Mononuclear cell (primary cell): ENCODE results near the gene JOSD2. TPM values are rescaled to one million over a fixed set of nuclear protein-coding genes. Genes with fewer than 3 reads are reported as not detected.
"Not testable (repeated sequence)": the region's sequence is repeated elsewhere in the genome, so short reads cannot be mapped to it uniquely, and the experiment has no call there.

Source experiments
- H3K27me3 ChIP-seq: 2 replicates; pipeline ENCODE4 v1.6.0; 2011; ENCODE audit warnings: low read length, control low read depth; ENCODE audit not compliant: insufficient read depth
- H3K4me1 ChIP-seq: 2 replicates; pipeline ENCODE4 v1.5.1; 2011; ENCODE audit warnings: mild to moderate bottlenecking, low read length, control low read depth; ENCODE audit not compliant: insufficient read depth
- H3K4me3 ChIP-seq: 2 replicates; pipeline ENCODE4 v1.5.1; 2011; ENCODE audit warnings: mild to moderate bottlenecking, low read length, moderate library complexity
- H3K9me3 ChIP-seq: 2 replicates; pipeline ENCODE4 v1.5.1; 2011; ENCODE audit warnings: low read depth, mild to moderate bottlenecking, control low read depth, low read length
- total RNA-seq: library from RNA; depleted of rRNA; stranded (reverse); fragments of >200 nt; gene quantifications from one replicate; pipeline ENCODE4 v1.2.3, GENCODE V29; 2012

JOSD2 gene
- total RNA-seq, 1 donor = 8.4 TPM

- not testable (repeated sequence) for H3K9me3 ChIP-seq, H3K4me1 ChIP-seq, H3K27me3 ChIP-seq, H3K4me3 ChIP-seq
Observed at GRCh38 chr19:50528052-50528451, 17.1 kb upstream of the JOSD2 start.

DNA sequence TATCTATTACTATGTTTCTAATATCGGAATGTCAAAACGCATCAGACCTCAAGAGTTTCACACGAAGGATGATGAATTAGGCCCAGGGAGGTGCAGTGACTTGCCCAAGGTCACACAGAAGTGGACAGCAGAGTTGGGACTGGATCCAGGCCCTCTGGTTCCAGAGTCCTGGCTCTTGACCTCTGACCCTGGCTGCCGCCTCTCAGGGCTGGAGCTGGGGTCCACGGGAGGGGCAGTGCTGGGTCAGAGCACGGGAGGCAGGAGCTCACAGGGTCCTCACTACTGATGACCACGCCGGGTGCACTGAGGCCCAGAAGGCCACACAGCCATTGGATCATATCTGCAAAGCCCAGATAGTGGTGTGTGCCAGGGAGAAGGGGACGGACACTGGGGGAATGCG, 11.9 kb upstream of the JOSD2 start:
- Histone ChIP-seq H3K4me3 (no peak overlapping the region), H3K4me1 (no peaks in the 10 kb centered on the region), H3K9me3 (no peaks in the 10 kb centered on the region), H3K27me3 (no peaks in the 10 kb centered on the region)

DNA sequence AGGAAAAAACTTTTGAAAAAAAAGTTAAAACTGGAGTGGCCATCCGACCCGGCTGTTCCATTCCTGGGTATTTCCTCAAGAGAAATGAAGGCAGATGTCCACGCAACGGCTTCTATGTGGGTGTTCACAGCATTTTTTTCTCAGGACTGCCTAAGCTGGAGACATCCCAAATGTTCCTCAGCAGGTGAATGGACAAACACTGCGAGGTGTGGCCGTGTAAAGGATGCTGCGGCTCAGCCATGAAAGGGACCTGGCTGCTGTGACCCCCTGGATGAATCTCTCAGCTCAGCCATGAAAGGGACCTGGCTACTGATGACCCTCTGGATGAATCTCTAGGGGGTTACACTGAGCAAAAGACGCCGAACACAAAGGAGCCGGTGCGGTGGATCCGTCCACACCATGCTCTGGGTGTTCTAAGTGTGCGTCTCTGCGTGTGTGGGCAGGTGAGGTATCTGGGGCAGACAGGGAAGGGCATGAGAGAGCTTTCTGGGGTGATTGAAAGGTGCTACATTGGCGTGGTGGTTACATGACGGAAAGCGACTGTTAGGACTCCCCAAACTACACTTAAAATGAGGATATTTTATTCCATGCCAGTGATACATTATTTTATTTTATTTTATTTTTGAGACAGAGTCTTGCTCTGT, 10.0 kb upstream of the JOSD2 start:
- no peaks in the 10 kb centered on the region for H3K4me1 ChIP-seq
- H3K9me3 ChIP-seq = no peaks in the 10 kb centered on the region
- no peaks in the 10 kb centered on the region for H3K27me3 ChIP-seq
- no peak overlapping the region for H3K4me3 ChIP-seq

- H3K4me3 ChIP-seq = no peak overlapping the region
- no peaks in the 10 kb centered on the region for H3K27me3 ChIP-seq
- no peaks in the 10 kb centered on the region for H3K4me1 ChIP-seq
- H3K9me3 ChIP-seq = no peaks in the 10 kb centered on the region
Observed at GRCh38 chr19:50519006-50519575, 8.1 kb upstream of the JOSD2 start.

DNA sequence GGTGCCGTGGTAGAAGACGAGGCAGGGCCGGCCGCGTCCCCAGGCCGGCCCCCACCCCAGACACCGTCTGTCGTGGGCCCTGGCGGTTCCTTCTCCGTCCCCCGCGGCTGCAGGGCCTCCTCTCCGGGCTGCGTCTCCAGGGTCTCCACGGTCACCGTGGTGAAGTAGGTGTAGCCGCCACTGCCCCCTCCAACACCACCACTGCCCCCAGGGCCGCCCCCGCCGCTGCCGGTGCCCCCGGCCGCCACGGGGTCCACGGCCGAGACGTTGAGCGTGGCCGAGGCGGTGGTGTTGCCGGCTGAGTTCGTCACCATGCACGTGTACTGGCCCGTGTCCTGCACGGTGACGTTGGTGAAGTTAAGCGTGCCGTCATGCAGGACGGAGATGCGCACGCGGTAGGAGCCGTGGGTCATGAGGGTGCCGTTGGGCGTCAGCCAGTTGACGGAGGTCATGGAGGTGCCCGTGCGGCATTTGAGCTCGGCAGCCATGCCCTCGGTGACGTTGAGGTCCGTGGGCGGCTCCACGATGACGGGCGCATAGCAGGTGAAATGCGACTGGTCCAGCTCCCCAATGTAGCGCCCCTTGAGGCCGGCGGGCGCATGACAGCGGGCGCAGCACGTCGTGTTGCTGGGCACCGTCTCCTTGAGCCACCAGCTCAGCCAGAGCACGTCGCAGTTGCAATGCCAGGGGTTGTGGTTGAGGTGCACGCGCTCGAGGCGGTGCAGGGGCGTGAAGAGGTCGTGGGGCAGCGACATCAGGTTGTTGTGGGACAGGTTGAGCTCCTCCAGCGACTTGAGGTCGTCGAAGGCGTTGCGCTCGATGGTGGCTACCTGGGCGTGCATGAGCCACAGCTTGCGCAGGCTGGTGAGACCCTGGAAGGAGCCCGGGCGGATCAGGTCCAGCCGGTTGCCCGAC, 7.4 kb upstream of the JOSD2 start:
- H3K4me1 ChIP-seq = no peaks in the 10 kb centered on the region
- no peaks in the 10 kb centered on the region for H3K27me3 ChIP-seq
- no peak overlapping the region for H3K4me3 ChIP-seq
- no peaks in the 10 kb centered on the region for H3K9me3 ChIP-seq

DNA sequence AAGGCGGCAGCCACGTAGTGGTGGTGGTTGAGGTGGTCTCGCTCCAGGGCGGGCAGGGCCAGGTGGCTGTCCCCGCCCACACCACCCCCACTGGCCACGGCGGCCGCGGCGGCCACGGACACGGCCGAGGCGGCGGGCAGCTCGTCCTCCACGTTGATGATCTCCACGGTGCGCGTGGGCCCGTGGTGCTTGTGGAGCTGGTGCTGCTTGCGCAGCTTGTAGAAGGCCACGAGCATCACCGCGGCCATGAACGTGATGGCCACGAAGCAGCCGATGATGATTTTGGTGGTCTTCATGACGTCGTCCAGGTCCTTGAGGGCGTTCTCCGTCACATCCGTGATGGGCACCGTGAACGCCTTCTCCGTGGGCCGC, 6.7 kb upstream of the JOSD2 start:
- H3K27me3 ChIP-seq = no peaks in the 10 kb centered on the region
- no peak overlapping the region for H3K4me3 ChIP-seq
- H3K4me1 ChIP-seq = no peaks in the 10 kb centered on the region
- H3K9me3 ChIP-seq = no peaks in the 10 kb centered on the region

DNA sequence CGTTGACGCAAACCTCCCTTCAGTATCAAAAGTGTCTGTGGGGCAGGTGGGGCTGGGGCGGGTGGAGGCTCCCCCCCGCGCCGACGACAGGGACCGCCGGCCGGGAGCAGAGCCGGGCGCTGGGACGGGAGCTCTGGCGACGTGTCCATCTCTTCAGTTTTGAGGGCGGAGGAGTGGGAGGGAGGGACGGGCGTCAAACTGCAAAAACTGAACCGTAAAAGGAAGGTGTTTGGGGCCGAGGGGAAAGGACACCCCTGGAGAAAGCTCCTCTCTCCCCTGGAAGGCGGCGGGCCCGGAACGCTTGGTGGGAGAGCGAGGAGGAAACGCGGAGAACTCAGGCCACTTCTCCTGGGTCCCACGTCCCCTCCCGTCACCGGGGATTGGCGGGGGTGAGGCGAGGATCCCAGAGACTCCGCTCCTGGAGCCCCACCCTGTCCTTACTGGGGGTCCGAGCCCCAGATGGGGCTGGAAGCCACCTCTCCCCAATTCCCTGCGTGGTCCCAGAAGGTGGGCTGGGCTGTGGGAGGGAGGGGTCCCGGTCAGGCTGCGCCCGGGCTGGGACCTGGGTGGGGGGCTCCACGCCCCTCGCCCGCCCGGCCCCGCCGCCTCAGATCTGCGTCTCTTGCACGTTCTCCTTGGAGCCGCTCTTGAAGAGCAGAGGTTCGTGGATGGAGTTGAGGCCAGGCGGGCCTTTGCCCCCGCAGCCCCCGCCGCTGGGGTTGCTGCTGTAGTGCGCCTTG, 6.1 kb upstream of the JOSD2 start:
- no peaks in the 10 kb centered on the region for H3K9me3 ChIP-seq
- H3K4me1 ChIP-seq = no peaks in the 10 kb centered on the region
- H3K4me3 ChIP-seq = no peak overlapping the region
- no peaks in the 10 kb centered on the region for H3K27me3 ChIP-seq

DNA sequence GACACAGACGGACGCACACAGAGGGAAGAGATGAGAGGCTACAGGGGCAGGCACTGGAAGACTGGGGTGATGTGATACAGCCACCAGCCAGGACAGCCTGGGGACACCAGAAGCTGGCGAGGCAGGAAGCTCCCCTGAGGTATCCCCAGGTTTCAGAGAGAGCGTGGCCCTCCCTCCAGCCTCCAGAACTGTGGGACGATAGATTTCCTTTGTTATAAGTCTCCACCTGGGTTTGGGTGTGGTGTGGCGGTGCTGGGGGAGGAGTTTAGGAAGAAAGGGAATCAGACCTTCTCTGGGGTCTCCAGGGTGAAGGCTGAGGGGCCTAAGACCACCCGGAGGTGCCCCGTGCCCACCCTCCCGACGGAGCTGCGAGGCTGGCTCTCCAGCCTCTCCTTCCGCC, 5.5 kb upstream of the JOSD2 start:
- Histone ChIP-seq H3K9me3 (no peaks in the 10 kb centered on the region), H3K4me1 (no peaks in the 10 kb centered on the region), H3K4me3 (no peak overlapping the region), H3K27me3 (no peaks in the 10 kb centered on the region)

DNA sequence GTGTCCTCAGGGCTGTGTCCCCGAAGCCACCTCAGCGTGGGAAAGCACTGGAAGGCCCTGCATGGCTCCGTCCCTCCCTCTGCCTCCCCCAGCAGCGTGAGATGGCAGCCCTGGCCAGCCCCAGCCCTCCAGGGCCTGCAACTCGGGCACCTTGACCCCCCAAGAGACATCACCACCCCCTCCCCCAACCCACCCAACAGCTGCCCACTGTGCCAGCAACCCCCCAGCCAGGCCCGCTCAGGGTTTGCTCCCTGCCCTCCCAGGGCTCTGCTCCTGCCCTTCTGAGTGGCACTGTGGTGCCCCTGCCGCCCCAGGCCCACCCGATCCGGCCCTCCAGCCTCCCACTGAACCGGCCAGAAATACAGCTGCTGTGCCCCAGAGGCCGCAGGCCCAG, 4.2 kb upstream of the JOSD2 start:
- Histone ChIP-seq H3K27me3 (no peaks in the 10 kb centered on the region), H3K4me1 (peaks cover 8% of the 10 kb centered on the region), H3K9me3 (no peaks in the 10 kb centered on the region), H3K4me3 (no peak overlapping the region)

DNA sequence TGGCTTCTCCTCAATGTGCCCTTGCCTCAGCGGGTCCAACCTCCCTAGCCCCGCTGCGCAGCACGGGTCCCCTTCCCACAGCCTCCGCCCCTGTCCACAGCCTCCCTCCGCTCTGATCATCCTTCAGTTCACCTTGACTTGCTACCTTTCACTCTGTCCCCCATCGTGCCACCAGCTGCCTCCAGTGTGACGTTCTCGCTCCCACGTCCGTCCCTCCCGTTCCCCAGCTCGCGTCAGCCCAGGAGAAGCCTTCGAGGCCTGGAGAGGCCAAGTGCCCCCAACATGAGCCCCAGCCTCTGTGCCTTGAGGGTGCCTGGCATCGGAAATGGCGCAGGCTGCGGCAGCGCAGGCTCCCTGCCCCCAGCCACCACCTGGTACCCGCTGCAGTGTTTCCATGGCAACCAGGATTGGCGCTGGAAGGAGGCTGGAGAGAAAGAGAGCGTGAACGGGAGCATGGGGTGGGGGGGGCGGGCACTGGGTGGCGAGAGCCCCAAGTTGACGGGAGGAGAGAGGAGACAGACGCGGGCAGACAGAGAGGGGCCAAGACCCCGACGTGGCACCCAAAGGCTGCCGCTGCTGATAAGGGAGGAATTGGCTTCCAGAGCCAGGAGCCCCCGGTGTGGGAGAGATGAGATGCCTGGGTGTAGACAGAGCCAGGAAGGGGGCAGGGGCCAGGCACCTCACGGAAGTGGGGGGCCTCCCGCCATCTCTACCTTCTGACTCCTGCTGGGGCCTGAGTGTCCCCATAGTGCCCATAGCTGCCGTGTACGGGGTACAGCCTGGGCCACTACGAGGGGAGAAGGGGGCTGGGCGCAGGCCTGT, 3.6 kb upstream of the JOSD2 start:
- Histone ChIP-seq H3K27me3 (no peaks in the 10 kb centered on the region), H3K4me3 (no peak overlapping the region)

DNA sequence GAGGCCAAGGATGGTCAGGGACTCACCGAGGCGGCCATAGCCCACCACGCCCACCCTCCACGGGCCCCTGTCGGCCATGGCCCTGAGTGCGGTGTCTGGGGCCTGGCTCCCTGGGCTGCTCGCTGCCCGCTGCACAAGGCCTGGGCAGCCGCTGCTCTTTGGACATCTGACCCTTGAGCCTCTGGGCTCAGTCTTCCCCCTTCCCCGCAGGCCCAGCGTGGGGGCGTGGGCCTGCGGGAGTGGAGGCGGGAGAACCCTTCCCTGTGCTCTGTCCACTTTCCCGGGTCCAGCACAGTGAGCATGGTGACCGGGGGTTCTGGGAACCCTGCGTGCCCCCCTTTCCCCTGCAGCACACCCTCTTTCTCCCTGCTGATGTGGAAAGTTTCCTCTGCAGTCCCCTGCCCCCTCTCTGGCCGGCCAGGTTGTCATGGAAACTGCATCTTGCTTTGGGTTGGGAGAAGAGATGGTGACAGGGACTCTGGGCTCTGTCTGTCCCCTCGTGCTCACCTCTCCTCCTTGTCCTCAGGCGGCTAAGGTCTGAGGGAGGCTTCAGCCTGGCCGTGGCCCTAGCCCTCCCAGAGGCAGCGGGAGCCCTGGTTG, 2.9 kb upstream of the JOSD2 start, which contains the start of gene ASPDH:
TSS of gene ASPDH (minus strand) at position 168 of the 600 bp plus-strand sequence. CDS start at position 78, 90 bp downstream.
- no peaks in the 10 kb centered on the region for H3K27me3 ChIP-seq
- H3K9me3 ChIP-seq = no peaks in the 10 kb centered on the region
- peaks cover 10% of the 10 kb centered on the region for H3K4me1 ChIP-seq
- no peak within 1 kb of the TSS for H3K4me3 ChIP-seq

More for the DNA sequence above, 3.6 kb upstream of the JOSD2 start:
- H3K9me3 ChIP-seq = no peaks in the 10 kb centered on the region
- H3K4me1 ChIP-seq = peaks cover 10% of the 10 kb centered on the region

GRCh38 chr19:50512999-50513745, 2.2 kb upstream of the JOSD2 start:
- Histone ChIP-seq H3K27me3 (no peaks in the 10 kb centered on the region), H3K4me1 (peaks cover 10% of the 10 kb centered on the region), H3K9me3 (no peaks in the 10 kb centered on the region), H3K4me3 (no peak overlapping the region)

GRCh38 chr19:50512112-50512998, 1.4 kb upstream of the JOSD2 start:
- no peaks in the 10 kb centered on the region for H3K9me3 ChIP-seq
- peaks cover 10% of the 10 kb centered on the region for H3K4me1 ChIP-seq
- H3K27me3 ChIP-seq = no peaks in the 10 kb centered on the region
- no peak overlapping the region for H3K4me3 ChIP-seq
